Mucosa of descending colon (tissue), 3 donors: Measurements from ENCODE around the gene FGD3. TPM values are rescaled to one million over a fixed set of nuclear protein-coding genes. Genes with fewer than 3 reads are reported as not detected.
A peak's percentile ranks its signal among the peaks of the same experiment; 100 is the strongest.

Experiments used
- ATAC-seq: fragments of 200-7000 bp; cut with Tn5 transposase; one replicate; pipeline ENCODE4 v1.9.1; 2020; ENCODE audit warnings: mild to moderate bottlenecking, moderate library complexity
- DNase-seq, 3 donors: peaks; one replicate each; pipeline ENCODE4 v3.0.0-alpha.2; 2020
- H3K36me3 ChIP-seq: fragments of 200-600 bp; one replicate; pipeline ENCODE4 v1.8.0; 2021; ENCODE audit warnings: low read depth, mild to moderate bottlenecking
- H3K4me1 ChIP-seq: fragments of 200-600 bp; one replicate; pipeline ENCODE4 v1.8.0; 2021; ENCODE audit warnings: low read depth, mild to moderate bottlenecking
- H3K4me3 ChIP-seq: fragments of 200-600 bp; one replicate; pipeline ENCODE4 v1.8.0; 2021; ENCODE audit warnings: mild to moderate bottlenecking
- H3K9me3 ChIP-seq: fragments of 200-600 bp; one replicate; pipeline ENCODE4 v1.8.0; 2021; ENCODE audit warnings: mild to moderate bottlenecking
- CTCF ChIP-seq: fragments of 200-600 bp; IDR thresholded peaks from one replicate; pipeline ENCODE4 v1.8.0; 2022; ENCODE audit warnings: antibody characterized with exemption, mild to moderate bottlenecking
- intact Hi-C, 2 donors: fragments of 100-400 bp; cut with DNase I in 1 of 2; cut with micrococcal nuclease in 1 of 2; formaldehyde crosslinking; loops; one replicate each; pipeline versions ENCODE4 v1.11.0 to v1.11.1; 2022; cut with DNase I, micrococcal nuclease
- total RNA-seq, 3 donors: library from RNA; stranded (reverse); fragmentation: NEBNext Ultra II Directional in 2 of 3; extraction: Animal tissue kit (Norgen Biotek cat#: 25700) in 2 of 3; gene quantifications; one replicate each; pipeline versions ENCODE4 v1.2.1 to v1.2.4, GENCODE V29; 2021 to 2023
- donor health status: DM: no; HTN: no; CAD: no; lungs with moderate emphysema.
- donor health status: DM: no; HTN: no; CAD: no.
- donor health status: DM: no; HTN: yes; CAD: no.

The FGD3 gene
- total RNA-seq, 3 donors from 2014 or later: 3.3 to 5.4 (median 5.3) TPM

DNA sequence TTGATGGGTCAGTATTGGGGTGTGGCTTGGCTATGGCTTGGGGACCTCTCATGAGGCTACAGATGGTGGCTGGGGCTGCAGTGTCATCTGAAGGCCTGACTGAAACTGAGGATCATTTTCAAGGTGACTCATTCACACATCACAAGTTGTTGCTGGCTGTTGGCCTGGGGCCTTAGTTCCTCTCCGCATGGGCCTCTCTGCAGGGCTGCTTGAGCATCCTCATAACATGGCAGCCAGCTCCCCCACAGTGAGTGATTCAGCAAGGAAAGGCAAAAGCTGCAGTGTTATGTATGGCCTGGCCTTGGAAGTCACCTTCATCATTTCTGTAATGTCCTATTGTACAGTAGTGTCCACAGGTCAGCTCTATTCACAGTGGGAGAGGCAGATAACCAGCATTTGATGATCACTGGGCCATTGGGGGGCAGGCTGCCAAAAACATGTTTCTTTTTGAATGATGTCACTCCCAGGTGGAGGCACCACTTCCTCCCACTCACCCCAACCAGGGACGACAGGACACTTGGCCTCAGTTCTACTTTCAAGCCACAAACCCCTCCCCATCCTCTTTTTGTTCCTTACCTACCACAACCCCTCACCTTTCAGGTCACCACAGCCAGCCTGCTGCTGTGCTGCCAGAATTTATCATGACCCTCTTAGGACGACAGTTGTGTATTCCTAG is 14.4 kb downstream of the FGD3 start:
- H3K36me3 ChIP-seq: no peaks in the 10 kb centered on the region
- intact Hi-C loops: no loop called here
- no peak for ATAC-seq
- no peaks in the 10 kb centered on the region for H3K4me1 ChIP-seq
- H3K9me3 ChIP-seq: no peaks in the 10 kb centered on the region
- peak in 2 of 3 donors; percentile 26 to 50 for DNase-seq
- TF ChIP-seq CTCF: no peak
- no peak overlapping the region for H3K4me3 ChIP-seq

DNA sequence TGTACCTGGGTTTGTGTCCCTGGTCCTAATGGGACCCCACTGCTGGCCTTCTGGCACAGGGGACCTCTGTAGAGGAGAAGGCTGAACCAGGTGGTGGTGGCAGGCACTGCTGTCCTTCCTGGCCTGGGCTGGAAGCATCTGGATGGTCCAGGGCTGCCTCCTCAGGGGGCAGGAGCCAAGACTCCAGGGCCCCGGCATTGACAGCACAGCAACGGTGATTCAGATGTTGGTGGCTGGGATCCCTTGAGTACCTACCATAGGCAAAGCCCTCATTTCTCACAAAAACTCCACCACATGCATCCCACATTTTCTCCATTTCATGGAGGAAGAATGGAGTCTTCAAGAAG is 15.0 kb downstream of the FGD3 start:
- DNase-seq: peak in 1 of 3 donors; percentile 51
- Histone ChIP-seq H3K9me3 (no peaks in the 10 kb centered on the region), H3K4me3 (no peak overlapping the region), H3K4me1 (no peaks in the 10 kb centered on the region), H3K36me3 (no peaks in the 10 kb centered on the region)
- TF ChIP-seq CTCF: no peak
- intact Hi-C loops: no loop called here
- no peak for ATAC-seq

GRCh38 chr9:92962846-92963245 is 15.5 kb downstream of the FGD3 start:
- intact Hi-C loops: no loop called here
- Histone ChIP-seq H3K36me3 (no peaks in the 10 kb centered on the region), H3K4me1 (no peaks in the 10 kb centered on the region), H3K4me3 (no peak overlapping the region), H3K9me3 (no peaks in the 10 kb centered on the region)
- ATAC-seq: no peak
- DNase-seq: no peak
- no peak for TF ChIP-seq CTCF

DNA sequence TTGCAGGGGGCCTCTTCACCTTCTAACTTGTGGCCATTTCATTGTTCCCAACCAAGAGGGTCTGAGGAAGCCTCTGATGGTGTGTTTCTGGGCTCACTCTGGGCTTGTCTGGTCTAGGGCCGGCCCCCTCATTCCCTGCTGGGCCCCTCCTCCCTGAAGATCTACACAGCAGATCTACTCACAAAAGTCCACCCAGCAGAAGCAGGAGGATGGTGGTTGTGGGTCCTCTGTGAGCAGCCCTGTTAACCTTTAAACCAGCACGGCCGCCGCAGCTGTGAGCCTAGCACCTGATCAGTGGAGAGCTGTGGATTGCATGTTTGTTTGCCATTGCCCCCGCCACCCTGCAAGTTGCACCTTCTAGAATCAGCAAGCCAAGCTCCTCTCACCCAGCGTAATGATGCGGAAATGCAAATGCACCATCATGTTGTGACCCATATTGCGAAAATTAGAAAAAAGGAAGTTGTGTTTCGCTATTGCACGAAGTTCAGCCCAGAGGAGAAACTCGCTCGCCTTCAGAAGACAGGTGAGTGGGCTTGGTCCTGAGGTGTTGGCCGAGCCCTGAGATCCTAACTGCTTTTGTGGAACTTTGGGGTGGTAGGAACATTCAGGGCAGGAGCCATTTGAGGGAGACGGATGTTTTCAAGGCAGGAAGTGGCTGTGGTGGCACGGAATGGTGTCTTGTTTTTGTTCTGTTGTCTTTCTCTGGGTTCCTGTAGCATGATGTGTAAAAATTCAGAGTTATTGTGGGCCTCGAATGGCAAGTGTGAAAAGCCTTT is 16.7 kb downstream of the FGD3 start:
- Histone ChIP-seq H3K4me3 (peak overlapping the region; percentile 9), H3K4me1 (no peaks in the 10 kb centered on the region), H3K9me3 (no peaks in the 10 kb centered on the region), H3K36me3 (no peaks in the 10 kb centered on the region)
- peak; percentile 63 for ATAC-seq
- intact Hi-C loops: no loop called here
- TF ChIP-seq CTCF: no peak
- DNase-seq: peak; percentile 47 to 75 (median 49)

DNA sequence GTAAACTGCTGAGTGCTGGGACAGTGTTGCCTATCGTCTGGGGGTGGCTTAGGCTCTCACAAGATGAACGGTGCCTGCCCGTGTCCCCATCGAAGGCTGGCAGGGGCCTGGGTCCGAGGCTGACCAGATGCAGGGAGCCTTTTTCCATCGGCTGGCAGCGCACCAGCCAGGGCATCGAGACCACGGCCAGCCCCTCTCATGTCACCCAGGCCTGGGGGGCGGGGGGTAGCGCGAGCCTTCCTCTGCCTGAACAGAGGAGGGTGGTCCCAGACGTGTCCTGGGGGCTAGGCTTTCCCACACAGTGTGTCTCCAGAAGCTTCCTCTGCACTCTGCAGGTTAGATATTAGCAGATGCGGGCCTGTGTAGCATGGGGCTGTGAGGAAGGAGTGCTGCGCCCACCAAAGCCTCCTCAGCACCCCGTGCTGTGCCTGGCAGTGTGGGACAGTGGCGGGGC is 17.3 kb downstream of the FGD3 start:
- H3K4me3 ChIP-seq: peak overlapping the region; percentile 9
- DNase-seq: peak in 1 of 3 donors; percentile 61
- H3K4me1 ChIP-seq: no peaks in the 10 kb centered on the region
- H3K36me3 ChIP-seq: no peaks in the 10 kb centered on the region
- intact Hi-C loops: no loop called here
- peak; percentile 13 for ATAC-seq
- TF ChIP-seq CTCF: no peak
- no peaks in the 10 kb centered on the region for H3K9me3 ChIP-seq
